GM19240 (cell line): ENCODE measurements around the gene DDX56.
A peak's percentile ranks its signal among the peaks of the same experiment; 100 is the strongest.

Source experiments
- DNase-seq: peaks from one replicate; pipeline ENCODE4 v3.0.0; 2011; ENCODE audit warnings: low spot score; ENCODE audit not compliant: insufficient read length

Gene DDX56, protein sequence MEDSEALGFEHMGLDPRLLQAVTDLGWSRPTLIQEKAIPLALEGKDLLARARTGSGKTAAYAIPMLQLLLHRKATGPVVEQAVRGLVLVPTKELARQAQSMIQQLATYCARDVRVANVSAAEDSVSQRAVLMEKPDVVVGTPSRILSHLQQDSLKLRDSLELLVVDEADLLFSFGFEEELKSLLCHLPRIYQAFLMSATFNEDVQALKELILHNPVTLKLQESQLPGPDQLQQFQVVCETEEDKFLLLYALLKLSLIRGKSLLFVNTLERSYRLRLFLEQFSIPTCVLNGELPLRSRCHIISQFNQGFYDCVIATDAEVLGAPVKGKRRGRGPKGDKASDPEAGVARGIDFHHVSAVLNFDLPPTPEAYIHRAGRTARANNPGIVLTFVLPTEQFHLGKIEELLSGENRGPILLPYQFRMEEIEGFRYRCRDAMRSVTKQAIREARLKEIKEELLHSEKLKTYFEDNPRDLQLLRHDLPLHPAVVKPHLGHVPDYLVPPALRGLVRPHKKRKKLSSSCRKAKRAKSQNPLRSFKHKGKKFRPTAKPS

DNA sequence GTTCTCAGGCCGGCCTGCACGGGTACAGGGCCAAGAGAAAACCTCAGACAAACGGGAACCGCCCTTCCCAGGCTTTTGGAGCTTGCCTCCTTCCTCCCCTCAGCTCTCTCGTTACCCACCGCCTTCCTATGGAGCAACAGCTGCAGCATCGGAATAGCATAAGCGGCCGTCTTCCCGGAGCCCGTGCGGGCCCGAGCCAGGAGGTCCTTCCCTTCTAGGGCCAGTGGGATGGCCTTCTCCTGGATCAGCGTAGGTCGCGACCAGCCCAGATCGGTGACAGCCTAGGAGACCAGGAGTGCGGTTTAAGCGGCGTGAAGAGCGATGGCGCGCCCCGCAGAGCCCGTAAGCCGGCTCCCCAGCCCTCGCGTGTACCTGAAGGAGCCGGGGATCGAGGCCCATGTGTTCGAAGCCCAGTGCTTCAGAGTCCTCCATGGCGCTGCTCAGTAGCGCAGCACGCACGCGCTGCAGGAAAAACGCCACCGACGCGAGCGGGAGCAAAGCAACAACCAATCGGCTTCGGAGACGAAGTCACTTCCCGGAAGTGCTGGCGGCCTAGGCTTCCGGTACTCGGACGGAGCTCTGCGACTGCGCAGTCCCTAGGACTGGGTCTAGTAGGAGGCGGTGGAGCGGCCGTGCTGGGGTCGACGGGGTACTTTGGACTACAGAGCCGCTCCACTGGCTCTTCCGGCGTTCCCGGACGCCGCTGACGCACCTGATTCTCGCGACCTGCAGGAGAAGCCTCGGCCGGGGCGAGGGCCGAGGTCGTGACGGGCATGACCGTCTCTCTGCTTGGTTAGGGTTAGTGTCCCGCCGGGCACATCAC, at the start of gene DDX56:
Gene DDX56, minus strand, starts transcription at position 445 of the 823 bp plus-strand sequence. Its CDS starts 13 bp downstream, at position 432.
- peak; percentile 79 for DNase-seq

DNA sequence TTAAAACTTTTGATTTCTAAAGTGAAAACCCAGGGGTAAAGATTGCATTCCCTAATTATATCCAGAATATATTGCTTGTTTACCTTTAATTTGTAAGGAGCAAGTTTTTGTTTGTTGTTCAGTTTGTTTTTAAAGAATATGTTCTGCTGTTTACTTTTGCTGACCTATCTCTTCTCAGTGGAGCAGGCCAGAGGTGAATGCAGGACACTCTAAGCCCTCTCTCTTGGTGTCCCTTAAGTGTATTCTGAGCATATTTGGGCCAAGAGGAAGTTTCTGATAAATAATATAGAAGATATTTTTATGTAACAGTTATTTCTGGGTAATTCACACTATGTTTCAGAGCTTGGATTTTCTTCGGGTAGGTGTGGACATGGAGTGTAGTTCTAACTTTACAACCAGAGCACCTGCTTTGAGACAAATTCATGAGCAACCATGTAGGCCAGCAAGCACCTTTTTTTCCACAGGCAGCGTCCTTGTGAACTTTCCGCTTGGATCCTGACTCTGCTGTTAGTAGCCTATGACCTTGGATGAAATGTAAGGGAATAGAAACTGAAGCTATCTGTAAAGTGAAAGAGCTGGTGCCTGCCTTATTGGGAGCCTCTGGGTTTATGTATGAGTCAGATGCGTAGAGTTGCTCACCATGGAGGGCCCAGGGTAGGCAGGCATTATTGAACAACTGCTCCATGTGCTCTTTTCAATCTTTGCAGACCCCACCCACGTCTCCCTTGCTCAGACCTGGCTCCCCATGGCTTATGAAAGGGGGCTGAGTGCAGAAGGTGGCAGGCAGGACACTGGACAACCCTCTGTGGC, 48.8 kb upstream of the DDX56 start:
- peak; percentile 42 for DNase-seq

DNA sequence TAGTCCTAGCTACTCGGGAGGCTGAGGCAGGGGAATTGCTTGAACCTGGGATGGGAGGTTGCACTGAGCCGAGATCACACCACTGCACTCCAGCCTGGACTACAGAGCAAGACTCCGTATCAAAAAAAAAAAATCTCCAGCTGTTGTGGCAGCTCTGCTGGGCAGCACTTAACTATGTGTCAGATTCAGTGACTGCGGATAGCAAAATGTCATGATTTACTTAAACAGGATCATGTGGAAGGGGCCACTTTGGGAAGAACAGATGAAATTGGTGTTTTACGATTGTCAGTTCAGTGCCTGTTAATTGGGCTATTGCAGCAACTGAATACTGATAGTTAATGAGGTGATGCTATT, 48.0 kb upstream of the DDX56 start:
- DNase-seq: no peak

DNA sequence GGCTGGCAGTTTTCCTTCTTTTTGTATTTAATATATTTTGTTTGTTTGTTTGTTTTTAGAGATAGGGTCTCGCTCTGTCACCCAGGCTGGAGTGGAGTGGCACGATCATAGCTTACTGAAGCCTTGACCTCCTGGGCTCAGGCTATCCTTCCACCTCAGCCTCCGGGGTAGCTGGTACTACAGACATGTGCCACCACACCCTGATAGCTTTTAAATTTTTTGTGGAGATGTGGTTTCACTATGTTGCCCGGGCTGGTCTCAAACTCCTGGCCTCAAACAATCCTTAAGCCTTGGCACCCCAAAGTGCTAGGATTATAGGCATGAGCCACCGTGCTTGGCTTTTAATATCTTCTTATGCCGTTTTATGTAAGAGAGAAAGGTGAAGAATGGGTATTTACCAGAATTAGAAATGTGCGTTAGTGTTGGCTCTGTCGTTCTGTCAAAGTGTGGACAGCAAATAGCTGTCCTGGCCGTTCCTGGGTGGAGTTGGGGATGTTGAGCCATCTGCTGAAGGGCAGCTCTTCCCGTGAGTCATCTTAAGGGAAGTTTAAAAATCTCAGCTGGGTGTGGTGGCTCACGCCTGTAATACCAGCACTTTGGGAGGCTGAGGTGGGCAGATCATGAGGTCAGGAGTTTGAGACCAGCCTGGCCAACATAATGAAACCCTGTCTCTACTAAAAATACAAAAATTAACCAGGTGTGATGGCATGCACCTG, 47.5 kb upstream of the DDX56 start:
- no peak for DNase-seq

DNA sequence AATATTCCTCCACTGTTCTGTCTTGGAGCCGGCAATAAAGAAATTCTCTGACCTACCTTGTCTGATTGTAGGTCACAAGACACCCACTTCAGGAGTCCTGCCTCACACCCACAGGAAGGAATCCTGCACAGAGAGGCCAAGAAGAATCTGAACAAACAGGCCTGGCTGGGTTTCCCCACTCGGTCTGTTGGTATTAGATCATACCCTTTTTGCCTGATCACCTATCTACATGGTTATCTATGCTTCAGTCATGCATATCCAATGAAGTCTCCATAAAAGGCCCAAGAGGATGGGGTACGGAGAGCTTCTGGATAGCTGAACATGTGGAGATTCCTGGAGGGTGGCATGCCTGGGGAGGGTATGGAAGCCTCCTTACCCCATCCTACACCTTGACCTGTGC, 45.0 kb upstream of the DDX56 start:
- DNase-seq: no peak

DNA sequence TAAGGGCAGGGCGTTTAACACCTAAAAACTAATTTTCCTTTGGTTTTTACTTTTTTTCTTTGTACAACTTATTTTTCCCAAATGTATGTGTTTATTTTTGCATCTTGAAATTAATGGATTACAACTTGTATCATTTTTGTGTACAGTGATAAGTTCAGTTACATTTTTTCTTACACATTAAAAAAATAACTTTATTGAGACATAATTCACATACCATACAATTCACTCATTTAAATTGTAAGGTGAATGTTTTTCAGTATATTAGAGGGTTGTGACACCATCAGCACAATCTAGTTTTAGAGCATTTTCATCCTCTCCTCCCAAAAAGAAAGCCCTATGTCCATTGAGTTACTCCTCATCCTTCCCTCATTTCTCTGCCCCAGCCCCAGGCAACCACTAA, 44.3 kb upstream of the DDX56 start:
- DNase-seq: no peak

DNA sequence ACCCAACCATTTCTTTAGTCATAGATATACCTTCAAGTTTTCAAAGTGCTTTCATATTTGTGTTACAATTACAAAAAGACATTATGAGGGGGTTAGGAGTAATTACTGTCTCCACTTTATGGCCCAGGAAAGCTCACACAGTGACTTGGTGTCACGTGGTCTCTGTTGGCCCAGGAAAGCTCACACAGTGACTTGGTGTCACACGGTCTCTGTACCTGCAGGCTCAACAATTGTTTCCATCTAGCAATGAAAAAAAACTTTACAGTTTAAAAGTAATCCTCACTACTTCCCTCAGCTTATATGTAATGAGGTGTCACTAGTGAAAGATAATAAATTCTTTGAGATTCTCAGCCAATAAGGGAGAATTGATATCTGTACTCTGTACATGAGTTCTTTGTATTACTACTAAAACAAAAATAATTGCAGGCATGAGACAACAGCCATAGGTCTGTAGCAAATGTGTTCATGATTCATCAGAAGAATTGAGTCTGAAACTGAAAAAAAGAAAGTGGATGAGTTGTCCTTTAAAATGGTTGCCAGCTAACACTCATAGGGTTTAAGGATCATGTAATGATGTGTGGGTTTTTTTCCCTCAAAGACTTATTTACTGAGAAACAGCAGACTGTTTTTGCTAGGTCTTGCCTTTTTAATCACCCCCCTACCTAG, 43.6 kb upstream of the DDX56 start:
- no peak for DNase-seq

DNA sequence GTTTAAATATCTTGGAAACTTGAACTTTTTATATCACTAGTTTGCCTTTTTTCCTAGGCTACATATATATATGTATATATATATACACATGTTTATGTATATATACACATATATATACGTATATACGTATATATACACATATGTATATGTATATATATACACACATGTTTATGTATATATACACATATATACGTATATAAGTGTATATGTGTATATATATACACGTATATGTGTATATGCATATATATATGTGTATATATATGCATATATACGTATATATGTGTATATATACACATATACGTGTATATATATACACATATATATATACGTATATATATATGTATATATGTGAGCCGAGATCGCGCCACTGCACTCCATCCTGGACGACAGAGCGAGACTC, 42.8 kb upstream of the DDX56 start:
- no peak for DNase-seq

DNA sequence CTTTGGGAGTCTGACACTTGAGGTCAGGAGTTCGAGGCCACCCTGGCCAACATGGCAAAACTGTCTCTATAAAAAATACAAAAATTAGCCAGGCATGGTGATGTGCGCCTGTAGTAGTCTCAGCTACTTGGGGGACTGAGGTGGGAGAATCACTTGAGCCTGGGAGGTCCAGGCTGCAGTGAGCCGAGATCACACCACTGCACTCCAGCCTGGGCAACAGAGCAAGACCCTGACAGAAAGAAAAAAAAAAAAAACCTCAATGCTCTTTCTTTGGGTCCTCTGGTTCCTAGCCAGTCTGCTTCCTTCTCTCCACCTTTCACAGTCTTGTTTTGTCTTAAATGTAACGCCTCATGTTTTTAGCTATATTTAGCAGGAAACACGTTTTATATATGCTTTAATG, 42.1 kb upstream of the DDX56 start:
- DNase-seq: no peak

DNA sequence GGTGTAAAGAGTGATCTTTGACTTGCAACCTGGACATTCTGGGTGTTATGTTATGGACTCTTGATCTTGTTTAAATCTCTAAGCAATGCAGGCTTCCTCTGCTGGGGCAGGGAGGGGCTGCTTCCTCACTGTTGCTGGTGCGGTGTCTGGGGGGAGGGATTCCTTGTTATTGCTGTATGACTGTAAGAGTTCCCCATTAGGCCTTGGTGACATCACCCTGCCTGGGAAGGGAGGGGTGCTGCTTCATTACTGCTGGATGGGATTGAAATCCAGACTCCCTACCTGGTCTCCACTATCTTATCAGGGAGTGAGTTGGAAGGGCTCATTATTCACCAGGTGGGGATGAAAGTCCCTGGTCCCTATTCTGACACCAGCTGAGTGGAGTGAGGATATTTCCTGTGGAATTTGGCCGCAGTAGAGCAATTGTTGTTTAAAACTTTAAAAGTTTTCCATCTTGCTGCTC, 41.5 kb upstream of the DDX56 start:
- no peak for DNase-seq

DNA sequence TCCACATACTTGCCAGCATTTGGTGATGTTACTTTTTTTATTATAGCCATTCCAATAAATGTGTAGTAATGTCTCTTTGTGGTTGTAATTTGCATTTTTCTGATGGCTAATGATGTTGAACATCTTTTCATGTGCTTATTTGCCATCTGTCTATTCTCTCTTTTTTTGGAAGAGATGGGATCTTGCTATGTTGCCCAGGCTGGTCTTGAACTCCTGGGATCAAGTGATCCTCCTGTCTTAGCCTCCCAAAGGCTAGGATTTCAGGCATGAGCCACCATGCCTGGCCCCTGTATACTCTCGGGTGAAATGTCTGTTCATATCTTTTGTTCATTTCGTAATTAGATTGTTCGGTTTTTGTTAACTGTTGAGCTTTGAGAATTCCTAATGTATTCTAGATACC, 36.1 kb upstream of the DDX56 start:
- no peak for DNase-seq

DNA sequence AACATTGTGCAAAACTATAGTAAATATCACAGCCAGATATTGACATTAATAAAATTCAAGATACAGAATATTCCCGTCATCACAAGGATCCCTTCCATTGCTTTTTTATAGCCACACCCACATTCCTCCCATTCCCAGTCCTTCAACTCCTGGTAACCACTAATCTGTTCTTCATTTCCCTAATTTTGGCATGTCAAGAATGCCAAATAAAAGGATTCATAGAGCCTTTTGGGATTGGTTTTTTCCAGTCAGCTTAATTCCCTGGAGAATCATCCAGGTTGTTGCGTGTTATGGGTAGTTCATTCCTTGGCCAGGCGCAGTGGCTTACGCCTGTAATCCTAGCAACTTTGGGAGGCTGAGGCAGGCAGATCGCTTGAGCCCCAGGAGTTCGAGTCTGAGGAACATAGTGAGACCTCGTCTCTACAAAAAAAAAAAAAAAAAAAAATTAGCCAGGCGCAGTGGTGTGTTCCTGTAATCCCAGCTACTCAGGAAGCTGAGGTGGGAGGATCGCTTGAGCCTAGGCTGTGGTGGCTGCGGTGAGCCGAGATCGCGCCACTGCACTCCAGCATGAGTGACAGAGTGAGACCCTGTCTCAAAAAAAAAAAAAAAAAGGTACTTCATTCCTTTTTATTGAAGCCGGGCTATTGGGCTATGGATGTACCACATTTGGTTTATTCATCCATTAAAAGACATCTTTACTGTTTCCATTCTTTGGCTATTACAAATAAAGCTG, 35.4 kb upstream of the DDX56 start:
- no peak for DNase-seq

DNA sequence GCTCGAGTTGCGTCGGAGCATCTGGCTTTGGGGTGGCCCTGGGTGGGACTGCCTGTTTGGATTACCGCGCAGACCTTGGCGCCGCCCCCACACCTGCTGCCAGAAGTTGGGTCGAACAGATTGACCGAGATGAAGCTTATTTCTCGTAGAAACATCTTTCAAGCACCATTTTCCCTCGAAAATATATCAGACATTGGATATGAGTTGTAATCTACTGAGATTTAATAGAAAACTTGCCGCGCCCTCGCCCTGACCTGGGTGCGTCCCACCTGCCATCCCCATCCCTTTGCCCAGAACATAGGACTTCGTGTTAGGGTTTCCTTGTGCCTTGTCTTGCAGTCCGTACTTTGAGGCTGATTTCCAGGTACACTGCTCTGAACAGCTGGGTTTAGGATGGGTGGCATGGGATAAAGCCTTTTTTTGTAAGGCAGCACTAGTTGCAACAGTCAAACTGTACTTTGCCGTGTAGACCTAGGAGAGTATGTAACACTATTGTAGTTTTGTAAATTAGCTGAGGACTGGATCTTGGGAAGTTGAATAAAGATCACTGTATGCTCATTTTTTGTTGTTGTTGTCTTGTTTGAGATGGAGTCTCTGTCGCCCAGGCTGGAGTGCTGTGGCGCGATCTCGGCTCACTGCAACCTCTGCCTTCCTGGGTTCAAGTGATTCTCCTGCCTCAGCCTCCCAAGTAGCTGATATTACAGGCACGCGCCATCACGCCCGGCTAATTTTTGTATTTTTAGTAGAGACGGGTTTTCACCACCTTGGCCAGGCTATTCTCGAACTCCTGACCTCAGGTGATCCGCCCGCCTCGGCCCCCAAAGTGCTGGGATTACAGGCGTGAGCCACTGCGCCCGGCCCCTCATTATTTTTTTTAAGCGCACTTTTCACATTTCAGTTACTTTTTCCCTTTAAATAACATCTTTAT, 33.7 kb upstream of the DDX56 start:
- no peak for DNase-seq

DNA sequence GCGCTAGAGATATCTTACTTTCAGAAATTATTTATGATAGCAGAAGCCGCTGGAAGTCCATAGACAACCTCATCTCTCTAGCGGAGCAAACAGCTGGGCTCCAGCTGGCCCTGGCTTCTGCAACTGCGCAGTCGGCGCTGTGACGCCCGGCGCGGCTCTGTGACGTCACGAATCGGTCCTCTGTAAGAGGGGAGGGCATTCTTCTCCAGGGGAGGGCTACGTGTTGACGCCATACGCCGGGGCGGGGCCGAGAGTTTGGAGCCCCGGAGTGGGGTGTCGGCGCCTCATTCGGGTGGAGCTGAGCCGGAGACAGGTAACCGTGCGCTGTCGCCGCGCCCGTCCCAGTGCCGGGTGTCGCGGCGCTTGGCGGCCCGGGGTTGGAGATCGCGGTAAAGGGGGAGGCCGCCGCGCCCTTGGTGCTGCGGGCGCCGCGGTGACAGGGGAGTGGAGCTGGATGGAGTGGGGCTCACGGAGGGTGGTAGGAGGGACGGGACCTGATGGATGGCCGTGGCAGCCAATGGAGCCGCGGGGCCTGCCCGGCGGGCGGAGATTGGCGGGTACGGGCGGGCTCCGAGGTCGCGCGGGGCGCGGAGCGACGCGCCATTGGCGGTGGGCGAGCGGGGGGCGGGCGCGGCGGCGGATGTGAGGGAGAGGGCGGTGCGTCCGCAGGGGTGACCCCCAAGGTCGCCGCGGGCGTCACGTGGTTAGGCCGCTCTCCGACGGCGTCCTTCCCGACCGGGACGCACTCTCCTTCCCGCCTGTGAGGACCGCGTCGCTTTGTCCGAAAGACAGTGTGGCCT, 32.8 kb upstream of the DDX56 start, which contains the start of gene OGDH:
Gene OGDH, plus strand, starts transcription at position 287 of the 800 bp plus-strand sequence. CDS start 17,717 bp downstream, outside the sequence.
- DNase-seq: peak; percentile 93

DNA sequence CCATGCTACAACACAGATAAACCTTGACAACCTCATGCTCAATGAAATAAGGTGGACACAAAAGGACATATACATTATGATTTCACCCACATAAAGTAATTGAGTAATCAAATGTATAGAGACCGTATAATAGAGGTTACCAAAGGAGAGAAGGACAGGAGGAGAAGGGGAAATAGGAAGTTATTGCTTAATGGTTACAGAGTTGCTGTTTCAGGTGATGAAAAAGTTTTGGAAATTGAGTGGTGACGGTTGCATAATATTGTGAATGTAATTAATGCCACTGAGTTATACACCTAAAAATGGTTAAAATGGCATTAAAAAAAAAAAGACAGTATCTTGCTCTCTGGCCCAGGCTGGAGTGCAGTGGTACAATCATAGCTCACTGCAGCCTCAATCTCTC, 31.2 kb upstream of the DDX56 start:
- DNase-seq: no peak

DNA sequence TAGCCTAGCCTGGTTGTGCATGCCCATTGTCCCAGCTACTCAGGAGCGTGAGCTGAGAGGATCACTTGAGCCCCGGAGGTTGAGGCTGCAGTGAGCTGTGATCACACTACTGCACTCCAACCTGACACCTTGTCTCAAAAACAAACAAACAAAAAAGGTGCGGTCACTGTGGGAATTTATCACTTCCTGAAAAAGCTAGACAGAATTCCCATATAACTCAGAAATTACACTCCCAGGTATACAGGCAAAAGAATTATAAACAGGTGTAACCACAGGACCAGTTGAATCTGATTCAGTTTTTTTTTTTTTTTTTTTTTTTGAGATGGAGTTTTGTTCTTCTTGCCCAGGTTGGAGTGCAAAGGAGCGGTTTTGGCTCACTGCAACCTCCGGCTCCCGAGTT, 29.5 kb upstream of the DDX56 start:
- no peak for DNase-seq

DNA sequence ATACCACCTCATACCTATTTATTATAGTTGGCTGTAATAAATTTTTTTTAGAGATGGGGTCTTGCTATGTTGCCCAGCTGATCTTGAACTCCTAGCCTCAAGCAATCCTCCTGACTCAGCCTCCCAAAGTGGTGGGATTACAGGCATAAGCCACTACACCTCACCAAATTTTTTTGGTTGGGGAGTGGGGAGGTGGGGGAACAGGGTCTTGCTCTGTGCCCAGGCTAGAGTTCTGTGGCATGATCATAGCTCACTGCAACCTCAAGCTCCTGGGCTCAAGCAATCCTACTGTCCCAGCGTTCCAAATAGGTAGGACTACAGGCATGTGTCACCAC, 28.8 kb upstream of the DDX56 start:
- DNase-seq: no peak

DNA sequence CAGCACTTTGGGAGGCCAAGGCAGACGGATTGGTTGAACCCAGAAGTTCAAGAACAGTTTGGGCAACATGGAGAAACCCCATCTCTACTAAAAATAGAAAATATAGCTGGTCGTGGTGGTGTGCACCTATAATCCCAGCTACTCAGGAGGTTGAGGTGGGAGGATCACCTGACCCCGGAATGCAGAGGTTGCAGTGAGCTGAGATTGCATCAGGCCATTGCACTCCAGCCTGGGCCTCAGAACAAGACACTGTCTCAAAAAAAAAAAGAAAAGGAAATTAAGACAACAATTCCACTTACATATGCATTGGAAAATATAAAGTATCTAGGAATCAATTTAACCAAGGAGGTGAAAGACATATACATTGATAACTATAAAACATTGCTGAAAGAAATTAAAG, 25.5 kb upstream of the DDX56 start:
- no peak for DNase-seq
